NT2/D1 (cell line): ENCODE measurements around the gene HBEGF.

Experiments
- YY1 ChIP-seq: IDR thresholded peaks from 2 replicates; pipeline ENCODE4 v1.6.1; 2011; ENCODE audit not compliant: insufficient read length, insufficient read depth
- ZNF274 ChIP-seq: IDR thresholded peaks from 2 replicates; pipeline ENCODE4 v1.6.1; 2011; ENCODE audit warnings: mild to moderate bottlenecking, low read depth, low read length

- TF ChIP-seq ZNF274 (no peak), YY1 (no peak)
Measured at GRCh38 chr5:140336388-140336787, 10.0 kb downstream of the HBEGF start.
